H1 (cell line): Measurements from ENCODE around the gene FGB. TPM values are rescaled to one million over a fixed set of nuclear protein-coding genes. Genes with fewer than 3 reads are reported as not detected.

Experiments
- RFX5 ChIP-seq: IDR thresholded peaks from 2 replicates; pipeline ENCODE4 v1.6.1; 2011; ENCODE audit warnings: low read depth, low read length, improper control_type of control experiment, borderline replicate concordance
- RXRA ChIP-seq: IDR thresholded peaks from 2 replicates; pipeline ENCODE4 v1.6.1; 2011; ENCODE audit warnings: low read depth, mild to moderate bottlenecking, low read length, moderate library complexity; ENCODE audit not compliant: insufficient read depth
- SUZ12 ChIP-seq: fragments of 200-600 bp; sonication (generic); IDR thresholded peaks from 2 replicates; pipeline ENCODE4 v1.6.1; 2012; ENCODE audit warnings: mild to moderate bottlenecking, inconsistent platforms, low read length, moderate library complexity, mixed read lengths
- YY1 ChIP-seq: IDR thresholded peaks from 2 replicates; pipeline ENCODE4 v1.6.1; 2011; ENCODE audit warnings: low read depth, mild to moderate bottlenecking, low read length
- polyA plus RNA-seq, 7 experiments: library from polyadenylated mRNA; depleted of rRNA in 3 of 7; stranded (reverse) in 5 of 7; unstranded in 2 of 7; fragments of >200 nt in 5 of 7; fragments of 200-250 nt in 2 of 7; gene quantifications; 1 replicate in 5 of 7; 2 replicates in 1 of 7; 4 replicates in 1 of 7; pipeline versions ENCODE4 v1.2.1 to v1.2.3, GENCODE V29; 2011 to 2013; ENCODE audit warnings: missing spikeins in 2 of 7, mixed read lengths in 2 of 7
- total RNA-seq: library from RNA; stranded (reverse); fragmentation: NEBNext Ultra II Directional; extraction: Animal tissue kit (Norgen Biotek cat#: 25700); gene quantifications from 2 replicates; pipeline ENCODE4 v1.2.1, GENCODE V29; 2021
- TF ChIP-seq, protein P1 (sequence below): IDR thresholded peaks from 2 replicates; pipeline ENCODE4 v1.6.1; 2011; ENCODE audit warnings: low read depth, mild to moderate bottlenecking, low read length; ENCODE audit not compliant: insufficient read depth
- TF ChIP-seq, protein P2 (sequence below): IDR thresholded peaks from 2 replicates; pipeline ENCODE4 v1.6.1; 2012; ENCODE audit warnings: inconsistent platforms

The FGB gene
- total and polyA plus RNA-seq, 2 of the 8 experiments (the other 6 are each of a cell fraction or from before 2014, with no cell fraction given), result not detected

GRCh38 chr4:154526151-154526550 is 36.7 kb upstream of the FGB start (continued):
- TF ChIP-seq, protein P1, sequence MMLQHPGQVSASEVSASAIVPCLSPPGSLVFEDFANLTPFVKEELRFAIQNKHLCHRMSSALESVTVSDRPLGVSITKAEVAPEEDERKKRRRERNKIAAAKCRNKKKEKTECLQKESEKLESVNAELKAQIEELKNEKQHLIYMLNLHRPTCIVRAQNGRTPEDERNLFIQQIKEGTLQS, result no peak
- TF ChIP-seq SUZ12 (no peak), YY1 (no peak), RFX5 (no peak), RXRA (no peak)
- TF ChIP-seq, protein P2, sequence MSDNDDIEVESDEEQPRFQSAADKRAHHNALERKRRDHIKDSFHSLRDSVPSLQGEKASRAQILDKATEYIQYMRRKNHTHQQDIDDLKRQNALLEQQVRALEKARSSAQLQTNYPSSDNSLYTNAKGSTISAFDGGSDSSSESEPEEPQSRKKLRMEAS, result no peak
